Measurements from ENCODE around the gene MBIP.
"Not testable (repeated sequence)": the region's sequence is repeated elsewhere in the genome, so short reads cannot be mapped to it uniquely, and the experiment has no call there.

The MBIP gene

GRCh38 chr14:36320200-36320896, at the start of gene MBIP:
Gene MBIP, minus strand, starts transcription at chr14:36320637. Its CDS starts 49 bp downstream, at chr14:36320588.
- DNase-seq (ENCODE audit: low read depth in 2 of 2), result peak; percentile 67 to 80

GRCh38 chr14:36367985-36368774, 47.7 kb upstream of the MBIP start:
- no peak for DNase-seq (ENCODE audit: low read depth in 2 of 2)

- no peak for DNase-seq (ENCODE audit: low read depth in 2 of 2)
These were observed 45.3 kb upstream of the MBIP start for GRCh38 chr14:36365766-36366165.

GRCh38 chr14:36363704-36364103, 43.3 kb upstream of the MBIP start:
- no peak for DNase-seq (ENCODE audit: low read depth in 2 of 2)

- no peak for DNase-seq (ENCODE audit: low read depth in 2 of 2)
These were observed 42.2 kb upstream of the MBIP start for GRCh38 chr14:36362648-36363047.

GRCh38 chr14:36361210-36361853, 40.9 kb upstream of the MBIP start:
- DNase-seq (ENCODE audit: low read depth in 2 of 2), result no peak

GRCh38 chr14:36356862-36357261, 36.4 kb upstream of the MBIP start:
- no peak for DNase-seq (ENCODE audit: low read depth in 2 of 2)

GRCh38 chr14:36346052-36346451, 25.6 kb upstream of the MBIP start:
- no peak for DNase-seq (ENCODE audit: low read depth in 2 of 2)

- DNase-seq (ENCODE audit: low read depth in 2 of 2), result no peak
These were observed 23.8 kb upstream of the MBIP start for GRCh38 chr14:36344211-36344610.

GRCh38 chr14:36341811-36342210, 21.4 kb upstream of the MBIP start:
- DNase-seq (ENCODE audit: low read depth in 2 of 2), result not testable (repeated sequence)

GRCh38 chr14:36340276-36340890, 19.9 kb upstream of the MBIP start:
- DNase-seq (ENCODE audit: low read depth in 2 of 2), result no peak

- DNase-seq (ENCODE audit: low read depth in 2 of 2), result no peak
These were observed 19.4 kb upstream of the MBIP start for GRCh38 chr14:36339816-36340215.

GRCh38 chr14:36333119-36333518, 12.7 kb upstream of the MBIP start:
- no peak for DNase-seq (ENCODE audit: low read depth in 2 of 2)

- DNase-seq (ENCODE audit: low read depth in 2 of 2), result not testable (repeated sequence)
These were observed 7.1 kb upstream of the MBIP start for GRCh38 chr14:36327573-36327972.

GRCh38 chr14:36325853-36326252, 5.4 kb upstream of the MBIP start:
- DNase-seq (ENCODE audit: low read depth in 2 of 2), result no peak

GRCh38 chr14:36324897-36325296, 4.5 kb upstream of the MBIP start:
- no peak for DNase-seq (ENCODE audit: low read depth in 2 of 2)

- DNase-seq (ENCODE audit: low read depth in 2 of 2), result no peak
These were observed 502 bp upstream of the MBIP start for GRCh38 chr14:36320897-36321381.

GRCh38 chr14:36319899-36320199, 588 bp downstream of the MBIP start:
- DNase-seq (ENCODE audit: low read depth in 2 of 2), result no peak

GRCh38 chr14:36317650-36318049, 2.8 kb downstream of the MBIP start:
- no peak for DNase-seq (ENCODE audit: low read depth in 2 of 2)

GRCh38 chr14:36316131-36316530, 4.3 kb downstream of the MBIP start:
- no peak for DNase-seq (ENCODE audit: low read depth in 2 of 2)

GRCh38 chr14:36315159-36315853, 5.1 kb downstream of the MBIP start:
- DNase-seq (ENCODE audit: low read depth in 2 of 2), result no peak

- no peak for DNase-seq (ENCODE audit: low read depth in 2 of 2)
These were observed 6.5 kb downstream of the MBIP start for GRCh38 chr14:36313898-36314297.
